ENCODE results near the gene FSTL4. TPM values are rescaled to one million over a fixed set of nuclear protein-coding genes. Genes with fewer than 3 reads are reported as not detected.

FSTL4 gene
- polyA plus RNA-seq, 1 donor from 2014 or later: 0.57 TPM

DNA sequence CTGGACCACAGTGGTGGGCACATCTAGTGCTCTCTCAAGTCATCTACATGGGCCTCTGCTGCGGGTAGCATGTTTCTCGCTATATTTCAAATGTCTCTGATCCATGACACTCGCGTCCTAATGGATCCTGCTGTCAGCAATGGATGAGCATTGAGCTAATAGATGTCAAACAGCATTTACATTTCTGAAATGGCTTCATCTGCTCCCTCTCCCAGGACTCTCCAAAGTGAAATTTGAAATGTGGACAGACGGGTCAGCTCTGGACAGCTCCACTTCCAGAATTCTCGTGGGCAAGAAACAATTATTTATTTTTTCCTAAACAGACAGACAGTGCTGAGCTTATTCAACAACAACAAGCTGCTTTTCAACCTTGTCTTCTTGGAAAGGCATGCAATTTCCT, 58.1 kb downstream of the FSTL4 start:
- Histone ChIP-seq H2AFZ (ENCODE audit: low read depth, low read length) (no peak overlapping the region), H3K79me2 (replicated peaks; ENCODE audit: insufficient read depth, low read length) (no peaks in the 10 kb centered on the region), H3K9me2 (ENCODE audit: insufficient read depth, low read length) (no peaks in the 10 kb centered on the region), H3K4me2 (ENCODE audit: low read length) (peak overlapping the region; percentile 38), H3K27me3 (ENCODE audit: insufficient read depth, low read depth, low read length) (no peaks in the 10 kb centered on the region), H3K9ac (ENCODE audit: low read length) (peak overlapping the region; percentile 55), H3K27ac (ENCODE audit: low read length) (peak overlapping the region; percentile 88), H3K36me3 (ENCODE audit: insufficient read depth, low read length) (no peaks in the 10 kb centered on the region), H4K20me1 (ENCODE audit: insufficient read depth) (no peaks in the 10 kb centered on the region), H3K9me3 (ENCODE audit: low read length) (no peaks in the 10 kb centered on the region), H3K4me3 (ENCODE audit: low read length) (peak overlapping the region; percentile 54), H3F3A (ENCODE audit: insufficient read depth, low read length, poor library complexity, severe bottlenecking) (no peaks in the 10 kb centered on the region)
- TF ChIP-seq, protein P1, sequence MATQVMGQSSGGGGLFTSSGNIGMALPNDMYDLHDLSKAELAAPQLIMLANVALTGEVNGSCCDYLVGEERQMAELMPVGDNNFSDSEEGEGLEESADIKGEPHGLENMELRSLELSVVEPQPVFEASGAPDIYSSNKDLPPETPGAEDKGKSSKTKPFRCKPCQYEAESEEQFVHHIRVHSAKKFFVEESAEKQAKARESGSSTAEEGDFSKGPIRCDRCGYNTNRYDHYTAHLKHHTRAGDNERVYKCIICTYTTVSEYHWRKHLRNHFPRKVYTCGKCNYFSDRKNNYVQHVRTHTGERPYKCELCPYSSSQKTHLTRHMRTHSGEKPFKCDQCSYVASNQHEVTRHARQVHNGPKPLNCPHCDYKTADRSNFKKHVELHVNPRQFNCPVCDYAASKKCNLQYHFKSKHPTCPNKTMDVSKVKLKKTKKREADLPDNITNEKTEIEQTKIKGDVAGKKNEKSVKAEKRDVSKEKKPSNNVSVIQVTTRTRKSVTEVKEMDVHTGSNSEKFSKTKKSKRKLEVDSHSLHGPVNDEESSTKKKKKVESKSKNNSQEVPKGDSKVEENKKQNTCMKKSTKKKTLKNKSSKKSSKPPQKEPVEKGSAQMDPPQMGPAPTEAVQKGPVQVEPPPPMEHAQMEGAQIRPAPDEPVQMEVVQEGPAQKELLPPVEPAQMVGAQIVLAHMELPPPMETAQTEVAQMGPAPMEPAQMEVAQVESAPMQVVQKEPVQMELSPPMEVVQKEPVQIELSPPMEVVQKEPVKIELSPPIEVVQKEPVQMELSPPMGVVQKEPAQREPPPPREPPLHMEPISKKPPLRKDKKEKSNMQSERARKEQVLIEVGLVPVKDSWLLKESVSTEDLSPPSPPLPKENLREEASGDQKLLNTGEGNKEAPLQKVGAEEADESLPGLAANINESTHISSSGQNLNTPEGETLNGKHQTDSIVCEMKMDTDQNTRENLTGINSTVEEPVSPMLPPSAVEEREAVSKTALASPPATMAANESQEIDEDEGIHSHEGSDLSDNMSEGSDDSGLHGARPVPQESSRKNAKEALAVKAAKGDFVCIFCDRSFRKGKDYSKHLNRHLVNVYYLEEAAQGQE (IDR thresholded peaks at IDR 0.05; ENCODE audit: borderline replicate concordance): peak; percentile 39
- TF ChIP-seq TAF1 (IDR thresholded peaks at IDR 0.05; ENCODE audit: low read depth) (no peak), EZH2 (IDR thresholded peaks at IDR 0.05; ENCODE audit: borderline replicate concordance, insufficient read depth, low read length, poor library complexity, severe bottlenecking) (no peak), MXI1 (conservative IDR thresholded peaks at IDR 0.05; ENCODE audit: poor library complexity, severe bottlenecking) (no peak), EP300 (conservative IDR thresholded peaks at IDR 0.05; ENCODE audit: poor library complexity, severe bottlenecking) (peak; percentile 92), POLR2AphosphoS5 (IDR thresholded peaks at IDR 0.05) (peak; percentile 62), SMC3 (conservative IDR thresholded peaks at IDR 0.05; ENCODE audit: poor library complexity) (no peak), RAD21 (conservative IDR thresholded peaks at IDR 0.05) (no peak)
- TF ChIP-seq, protein P2, sequence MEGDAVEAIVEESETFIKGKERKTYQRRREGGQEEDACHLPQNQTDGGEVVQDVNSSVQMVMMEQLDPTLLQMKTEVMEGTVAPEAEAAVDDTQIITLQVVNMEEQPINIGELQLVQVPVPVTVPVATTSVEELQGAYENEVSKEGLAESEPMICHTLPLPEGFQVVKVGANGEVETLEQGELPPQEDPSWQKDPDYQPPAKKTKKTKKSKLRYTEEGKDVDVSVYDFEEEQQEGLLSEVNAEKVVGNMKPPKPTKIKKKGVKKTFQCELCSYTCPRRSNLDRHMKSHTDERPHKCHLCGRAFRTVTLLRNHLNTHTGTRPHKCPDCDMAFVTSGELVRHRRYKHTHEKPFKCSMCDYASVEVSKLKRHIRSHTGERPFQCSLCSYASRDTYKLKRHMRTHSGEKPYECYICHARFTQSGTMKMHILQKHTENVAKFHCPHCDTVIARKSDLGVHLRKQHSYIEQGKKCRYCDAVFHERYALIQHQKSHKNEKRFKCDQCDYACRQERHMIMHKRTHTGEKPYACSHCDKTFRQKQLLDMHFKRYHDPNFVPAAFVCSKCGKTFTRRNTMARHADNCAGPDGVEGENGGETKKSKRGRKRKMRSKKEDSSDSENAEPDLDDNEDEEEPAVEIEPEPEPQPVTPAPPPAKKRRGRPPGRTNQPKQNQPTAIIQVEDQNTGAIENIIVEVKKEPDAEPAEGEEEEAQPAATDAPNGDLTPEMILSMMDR (IDR thresholded peaks at IDR 0.05; ENCODE audit: poor library complexity, severe bottlenecking): no peak

DNA sequence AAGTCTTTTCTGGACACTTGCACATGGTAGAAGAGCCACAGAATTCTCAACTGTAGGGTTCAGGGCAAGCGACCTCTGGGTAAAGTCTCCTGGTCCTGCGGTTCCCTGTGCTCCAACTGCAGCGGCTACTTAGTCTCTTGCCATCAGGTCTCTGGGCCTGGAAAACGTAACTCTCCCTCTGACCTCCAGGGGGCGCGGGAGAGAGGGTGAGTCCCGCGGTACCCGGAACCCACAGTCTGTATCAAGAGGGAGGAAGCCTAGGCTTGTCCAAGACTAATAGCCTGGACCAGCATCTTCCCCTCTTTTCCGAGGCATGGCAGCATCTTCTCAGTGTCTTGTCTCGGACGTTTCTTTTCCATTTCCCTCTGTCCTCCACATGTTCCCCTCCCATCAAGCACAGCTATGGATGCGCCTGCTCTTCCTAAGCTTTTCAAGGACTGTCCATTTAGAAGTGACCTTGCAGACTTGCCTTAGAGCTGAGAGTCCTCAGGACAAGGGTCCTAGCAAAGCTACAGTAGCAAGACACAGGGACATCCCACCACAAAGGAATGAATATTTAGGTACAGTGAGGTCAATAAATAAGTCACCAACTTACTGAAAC, 59.3 kb downstream of the FSTL4 start:
- Histone ChIP-seq H3K9ac (ENCODE audit: low read length) (no peak overlapping the region), H3F3A (ENCODE audit: insufficient read depth, low read length, poor library complexity, severe bottlenecking) (no peaks in the 10 kb centered on the region), H3K4me3 (ENCODE audit: low read length) (no peak overlapping the region), H3K9me2 (ENCODE audit: insufficient read depth, low read length) (no peaks in the 10 kb centered on the region), H3K4me2 (ENCODE audit: low read length) (no peak overlapping the region), H3K36me3 (ENCODE audit: insufficient read depth, low read length) (no peaks in the 10 kb centered on the region), H3K27me3 (ENCODE audit: insufficient read depth, low read depth, low read length) (no peaks in the 10 kb centered on the region), H2AFZ (ENCODE audit: low read depth, low read length) (no peak overlapping the region), H4K20me1 (ENCODE audit: insufficient read depth) (no peaks in the 10 kb centered on the region), H3K9me3 (ENCODE audit: low read length) (no peaks in the 10 kb centered on the region), H3K79me2 (replicated peaks; ENCODE audit: insufficient read depth, low read length) (no peaks in the 10 kb centered on the region), H3K27ac (ENCODE audit: low read length) (peak overlapping the region; percentile 88)
- no peak for TF ChIP-seq RAD21 (conservative IDR thresholded peaks at IDR 0.05)
- TF ChIP-seq, protein P2 (IDR thresholded peaks at IDR 0.05; ENCODE audit: poor library complexity, severe bottlenecking): peak; percentile 39

Measured in neural cell (in vitro differentiated cells).